WTC11 (cell line): Measurements from ENCODE around the gene FAM107B. TPM values are rescaled to one million over a fixed set of nuclear protein-coding genes. Genes with fewer than 3 reads are reported as not detected.

Source experiments
- ATAC-seq: fragments of 200-7000 bp; cut with Tn5 transposase; 2 replicates; pipeline ENCODE4 v1.10.0; 2021; ENCODE audit warnings: mild to moderate bottlenecking, moderate library complexity
- CTCF ChIA-PET: fragments of 300-600 bp; sonication (Branson Sonifier 250); formaldehyde crosslinking; loops from one replicate; lab custom pipeline; 2021; ENCODE audit warnings: antibody characterized with exemption; lab: Charles Lee
- POLR2A ChIA-PET: fragments of 350-600 bp; sonication (Branson Sonifier 250); formaldehyde crosslinking; loops from one replicate; lab custom pipeline; 2021; ENCODE audit warnings: antibody characterized with exemption; lab: Charles Lee
- DNase-seq: peaks from one replicate; pipeline ENCODE4 v3.0.0; 2021; ENCODE audit warnings: low spot score
- H3K27ac Mint-ChIP-seq: 2 replicates; pipeline ENCODE4 v1.8.0; 2021; ENCODE audit warnings: mixed read lengths
- H3K27me3 Mint-ChIP-seq: 2 replicates; pipeline ENCODE4 v1.8.0; 2021; ENCODE audit warnings: low read depth, mild to moderate bottlenecking, moderate library complexity, mixed read lengths
- H3K36me3 Mint-ChIP-seq: 2 replicates; pipeline ENCODE4 v1.8.0; 2021; ENCODE audit warnings: mixed read lengths
- H3K4me1 Mint-ChIP-seq: 2 replicates; pipeline ENCODE4 v1.8.0; 2022; ENCODE audit warnings: mixed read lengths
- H3K4me3 Mint-ChIP-seq: 2 replicates; pipeline ENCODE4 v1.8.0; 2021; ENCODE audit warnings: mild to moderate bottlenecking, moderate library complexity, mixed read lengths
- H3K9me3 Mint-ChIP-seq: 2 replicates; pipeline ENCODE4 v1.8.0; 2021; ENCODE audit warnings: mixed read lengths
- CREM ChIP-seq: sonication (generic); formaldehyde crosslinking; IDR thresholded peaks from 2 replicates; pipeline ENCODE4 v1.8.1; 2022; ENCODE audit warnings: mild to moderate bottlenecking, missing genetic modification reagents, moderate library complexity
- E2F1 ChIP-seq: sonication (generic); formaldehyde crosslinking; IDR thresholded peaks from 2 replicates; pipeline ENCODE4 v1.8.0; 2022; ENCODE audit warnings: mild to moderate bottlenecking, missing genetic modification reagents
- ESRRA ChIP-seq: sonication (generic); formaldehyde crosslinking; IDR thresholded peaks from 2 replicates; pipeline ENCODE4 v1.8.1; 2022; ENCODE audit warnings: mild to moderate bottlenecking, missing genetic modification reagents, borderline replicate concordance
- FOXP1 ChIP-seq: sonication (generic); formaldehyde crosslinking; IDR thresholded peaks from 2 replicates; pipeline ENCODE4 v1.8.0; 2022; ENCODE audit warnings: missing genetic modification reagents, mild to moderate bottlenecking, moderate library complexity, borderline replicate concordance
- GRHL2 ChIP-seq: fragments of 250-450 bp; sonication (Bioruptor Pico); IDR thresholded peaks from 2 replicates; pipeline ENCODE4 v1.8.0; 2022; ENCODE audit warnings: mild to moderate bottlenecking, moderate library complexity; ENCODE audit not compliant: insufficient replicate concordance, severe bottlenecking
- HMGXB4 ChIP-seq: sonication (generic); formaldehyde crosslinking; IDR thresholded peaks from 2 replicates; pipeline ENCODE4 v1.8.1; 2023; ENCODE audit warnings: mild to moderate bottlenecking, moderate library complexity, missing genetic modification reagents
- JUN ChIP-seq: sonication (generic); formaldehyde crosslinking; IDR thresholded peaks from 2 replicates; pipeline ENCODE4 v1.8.0; 2023; ENCODE audit warnings: mild to moderate bottlenecking, missing genetic modification reagents
- MAX ChIP-seq: sonication (generic); formaldehyde crosslinking; IDR thresholded peaks from 2 replicates; pipeline ENCODE4 v1.8.0; 2022; ENCODE audit warnings: mild to moderate bottlenecking, missing genetic modification reagents
- NR2C2 ChIP-seq: sonication (generic); formaldehyde crosslinking; IDR thresholded peaks from 2 replicates; pipeline ENCODE4 v1.8.0; 2022; ENCODE audit warnings: mild to moderate bottlenecking, missing genetic modification reagents
- PREB ChIP-seq: sonication (generic); formaldehyde crosslinking; IDR thresholded peaks from 2 replicates; pipeline ENCODE4 v1.8.1; 2022; ENCODE audit warnings: mild to moderate bottlenecking, missing genetic modification reagents, moderate library complexity, borderline replicate concordance
- RORB ChIP-seq: fragments of 250-450 bp; sonication (Bioruptor Pico); IDR thresholded peaks from 2 replicates; pipeline ENCODE4 v1.9.0; 2021; ENCODE audit warnings: mild to moderate bottlenecking
- SOX15 ChIP-seq: fragments of 250-450 bp; sonication (Bioruptor Pico); IDR thresholded peaks from 2 replicates; pipeline ENCODE4 v1.9.0; 2021; ENCODE audit warnings: mild to moderate bottlenecking
- ZNF232 ChIP-seq: sonication (generic); formaldehyde crosslinking; IDR thresholded peaks from 2 replicates; pipeline ENCODE4 v1.8.0; 2022; ENCODE audit warnings: mild to moderate bottlenecking, missing genetic modification reagents
- ZNF263 ChIP-seq: sonication (generic); formaldehyde crosslinking; IDR thresholded peaks from 2 replicates; pipeline ENCODE4 v1.8.1; 2022; ENCODE audit warnings: low read depth, mild to moderate bottlenecking, moderate library complexity, missing genetic modification reagents
- ZNF532 ChIP-seq: fragments of 250-450 bp; sonication (Bioruptor Pico); IDR thresholded peaks from 2 replicates; pipeline ENCODE4 v1.9.0; 2021; ENCODE audit warnings: mild to moderate bottlenecking, borderline replicate concordance
- ZSCAN18 ChIP-seq: fragments of 250-450 bp; sonication (Bioruptor Pico); IDR thresholded peaks from 2 replicates; pipeline ENCODE4 v2.1.2; 2022; ENCODE audit warnings: mild to moderate bottlenecking, moderate library complexity
- total RNA-seq: library from RNA; stranded (reverse); gene quantifications from 3 replicates; pipeline ENCODE4 v1.2.3, GENCODE V29; 2021
- TF ChIP-seq, protein P1 (sequence below): fragments of 250-450 bp; sonication (Bioruptor Pico); IDR thresholded peaks from 2 replicates; pipeline ENCODE4 v1.9.0; 2021; ENCODE audit warnings: moderate library complexity, mild to moderate bottlenecking, inconsistent platforms, borderline replicate concordance
- TF ChIP-seq, protein P2 (sequence below): sonication (generic); formaldehyde crosslinking; IDR thresholded peaks from 2 replicates; pipeline ENCODE4 v1.8.1; 2023; ENCODE audit warnings: mild to moderate bottlenecking, missing genetic modification reagents
- TF ChIP-seq, protein P3 (sequence below): sonication (generic); formaldehyde crosslinking; IDR thresholded peaks from 2 replicates; pipeline ENCODE4 v1.8.1; 2022; ENCODE audit warnings: low read depth, missing genetic modification reagents, borderline replicate concordance

The FAM107B gene
- total RNA-seq, 1 experiment from 2014 or later: 22.4 TPM

DNA sequence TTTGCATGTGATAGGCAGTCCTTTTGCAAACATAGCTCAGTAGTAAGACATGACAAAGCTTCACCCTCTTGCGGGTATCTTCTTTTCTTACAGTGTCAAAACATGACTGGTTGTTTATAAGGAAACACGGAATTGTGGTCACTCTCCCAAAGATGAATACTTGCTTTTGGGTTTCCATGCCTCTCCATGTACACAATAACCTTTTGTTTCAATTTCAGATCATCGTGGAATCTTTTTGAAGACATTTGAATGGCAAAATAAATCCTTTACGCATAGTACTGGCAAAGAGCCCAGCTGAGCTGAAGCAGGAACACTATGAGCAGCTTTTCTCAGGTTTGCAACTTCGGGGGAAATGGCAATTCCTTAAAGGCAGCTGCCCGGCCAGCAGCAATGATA, 287.2 kb downstream of the FAM107B start (continued):
- TF ChIP-seq ZNF532 (CRISPR knock-in tag) (no peak), GRHL2 (no peak), E2F1 (CRISPR knock-in tag) (no peak), ESRRA (no peak), FOXP1 (CRISPR knock-in tag) (no peak)
- TF ChIP-seq, protein P1, sequence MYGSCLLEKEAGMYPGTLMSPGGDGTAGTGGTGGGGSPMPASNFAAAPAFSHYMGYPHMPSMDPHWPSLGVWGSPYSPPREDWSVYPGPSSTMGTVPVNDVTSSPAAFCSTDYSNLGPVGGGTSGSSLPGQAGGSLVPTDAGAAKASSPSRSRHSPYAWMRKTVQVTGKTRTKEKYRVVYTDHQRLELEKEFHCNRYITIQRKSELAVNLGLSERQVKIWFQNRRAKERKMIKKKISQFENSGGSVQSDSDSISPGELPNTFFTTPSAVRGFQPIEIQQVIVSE (CRISPR knock-in tag): no peak
- TF ChIP-seq, all 79 proteins: peak for 0

DNA sequence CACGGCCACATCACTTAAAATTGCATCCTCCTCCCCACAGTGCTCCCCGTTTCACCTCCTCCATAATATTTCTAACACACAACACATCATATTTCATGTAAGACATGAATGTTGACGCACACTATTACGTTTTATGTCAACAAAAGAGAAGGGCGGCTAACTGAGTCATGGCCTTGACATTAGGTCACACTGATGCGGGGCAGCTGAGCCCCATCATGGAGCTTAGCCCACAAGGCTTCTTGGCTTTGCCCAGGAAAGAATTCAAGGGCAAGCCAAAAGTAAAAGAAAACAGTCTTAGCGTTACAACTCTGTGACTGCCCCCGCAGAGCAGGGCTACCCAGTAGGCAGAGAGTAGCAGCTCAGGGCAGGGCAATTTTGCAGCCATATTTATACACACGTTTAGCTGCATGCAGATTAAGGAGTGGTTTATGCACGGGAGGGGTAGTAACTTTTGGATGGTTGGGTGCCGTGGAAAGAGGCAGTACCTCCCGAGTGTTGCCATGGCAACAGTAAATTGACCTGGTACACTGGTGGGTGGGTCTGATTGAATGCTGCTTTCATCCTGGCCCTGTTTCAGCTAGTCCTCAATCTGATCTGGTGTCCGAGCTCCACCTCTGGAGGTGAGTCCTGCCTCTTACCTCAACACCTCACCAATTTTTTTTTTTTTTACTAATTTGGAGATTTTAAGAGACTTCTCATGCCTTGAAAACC, 287.8 kb downstream of the FAM107B start:
- Mint-ChIP-seq H3K4me1 (no peaks in the 10 kb centered on the region), H3K36me3 (no peaks in the 10 kb centered on the region), H3K27me3 (no peaks in the 10 kb centered on the region; the same call in 1 of the 2 replicates), H3K9me3 (peaks cover 19% of the 10 kb centered on the region), H3K4me3 (no peak overlapping the region), H3K27ac (no peak overlapping the region)
- ChIA-PET CTCF (interaction anchor here (0.8 to 2.1 kb wide), 3 partner anchors 8 to 290 kb away, joined by 3 to 6 read pairs (median 6); no protein-coding TSS in a partner anchor), POLR2A (interaction anchor here (0.6 kb wide), 1 partner anchor 270 kb away, joined by 3 read pairs; no protein-coding TSS in a partner anchor)
- TF ChIP-seq, protein P2, sequence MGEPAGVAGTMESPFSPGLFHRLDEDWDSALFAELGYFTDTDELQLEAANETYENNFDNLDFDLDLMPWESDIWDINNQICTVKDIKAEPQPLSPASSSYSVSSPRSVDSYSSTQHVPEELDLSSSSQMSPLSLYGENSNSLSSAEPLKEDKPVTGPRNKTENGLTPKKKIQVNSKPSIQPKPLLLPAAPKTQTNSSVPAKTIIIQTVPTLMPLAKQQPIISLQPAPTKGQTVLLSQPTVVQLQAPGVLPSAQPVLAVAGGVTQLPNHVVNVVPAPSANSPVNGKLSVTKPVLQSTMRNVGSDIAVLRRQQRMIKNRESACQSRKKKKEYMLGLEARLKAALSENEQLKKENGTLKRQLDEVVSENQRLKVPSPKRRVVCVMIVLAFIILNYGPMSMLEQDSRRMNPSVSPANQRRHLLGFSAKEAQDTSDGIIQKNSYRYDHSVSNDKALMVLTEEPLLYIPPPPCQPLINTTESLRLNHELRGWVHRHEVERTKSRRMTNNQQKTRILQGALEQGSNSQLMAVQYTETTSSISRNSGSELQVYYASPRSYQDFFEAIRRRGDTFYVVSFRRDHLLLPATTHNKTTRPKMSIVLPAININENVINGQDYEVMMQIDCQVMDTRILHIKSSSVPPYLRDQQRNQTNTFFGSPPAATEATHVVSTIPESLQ (CRISPR knock-in tag): no peak
- TF ChIP-seq ZSCAN18 (CRISPR knock-in tag): no peak
- TF ChIP-seq CREM (CRISPR knock-in tag): no peak
- no peak for TF ChIP-seq HMGXB4
- TF ChIP-seq MAX (CRISPR knock-in tag): no peak
- TF ChIP-seq RORB (CRISPR knock-in tag): no peak
- TF ChIP-seq PREB: no peak
- TF ChIP-seq, protein P3, sequence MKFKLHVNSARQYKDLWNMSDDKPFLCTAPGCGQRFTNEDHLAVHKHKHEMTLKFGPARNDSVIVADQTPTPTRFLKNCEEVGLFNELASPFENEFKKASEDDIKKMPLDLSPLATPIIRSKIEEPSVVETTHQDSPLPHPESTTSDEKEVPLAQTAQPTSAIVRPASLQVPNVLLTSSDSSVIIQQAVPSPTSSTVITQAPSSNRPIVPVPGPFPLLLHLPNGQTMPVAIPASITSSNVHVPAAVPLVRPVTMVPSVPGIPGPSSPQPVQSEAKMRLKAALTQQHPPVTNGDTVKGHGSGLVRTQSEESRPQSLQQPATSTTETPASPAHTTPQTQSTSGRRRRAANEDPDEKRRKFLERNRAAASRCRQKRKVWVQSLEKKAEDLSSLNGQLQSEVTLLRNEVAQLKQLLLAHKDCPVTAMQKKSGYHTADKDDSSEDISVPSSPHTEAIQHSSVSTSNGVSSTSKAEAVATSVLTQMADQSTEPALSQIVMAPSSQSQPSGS: no peak
- no peak for TF ChIP-seq ZNF263 (CRISPR knock-in tag)
- no peak for TF ChIP-seq ZNF232 (CRISPR knock-in tag)
- TF ChIP-seq JUN (CRISPR knock-in tag): no peak
- TF ChIP-seq SOX15 (CRISPR knock-in tag): no peak
- TF ChIP-seq NR2C2 (CRISPR knock-in tag): no peak
- no peak for DNase-seq
- peak; percentile 38; the same call in 1 of the 2 replicates for ATAC-seq
